Natural killer cell (primary cell): ENCODE results near the gene RPS6KL1. TPM values are rescaled to one million over a fixed set of nuclear protein-coding genes. Genes with fewer than 3 reads are reported as not detected.
A peak's percentile ranks its signal among the peaks of the same experiment; 100 is the strongest.

ENCODE experiments used
- ATAC-seq, 3 donors: fragments of 150-1000 bp in 2 of 3; fragments of 200-7000 bp in 1 of 3; cut with Tn5 transposase; 1 replicate in 1 of 3; 2 replicates in 2 of 3; pipeline ENCODE4 v1.10.0; 2021; ENCODE audit warnings: mild to moderate bottlenecking in 2 of 3, moderate library complexity in 2 of 3
- DNase-seq, 2 donors: peaks; one replicate each; pipeline versions ENCODE4 v3.0.0 to v3.0.0-alpha.2; 2013 to 2021; ENCODE audit warnings: mixed read lengths in 1 of 2
- H3K27ac ChIP-seq: one replicate; pipeline ENCODE4 v1.5.1; 2013; ENCODE audit warnings: mild to moderate bottlenecking, low read length
- H3K27me3 ChIP-seq: one replicate; pipeline ENCODE4 v1.6.1; 2013; ENCODE audit warnings: low read length; ENCODE audit not compliant: control insufficient read depth, insufficient read depth
- H3K36me3 ChIP-seq: one replicate; pipeline ENCODE4 v1.6.1; 2013; ENCODE audit warnings: low read length; ENCODE audit not compliant: control insufficient read depth, insufficient read depth
- H3K4me1 ChIP-seq: one replicate; pipeline ENCODE4 v1.6.1; 2013; ENCODE audit warnings: low read length; ENCODE audit not compliant: control insufficient read depth, insufficient read depth
- H3K4me3 ChIP-seq: one replicate; pipeline ENCODE4 v1.5.1; 2013; ENCODE audit warnings: low read length
- H3K9me3 ChIP-seq: one replicate; pipeline ENCODE4 v1.6.1; 2013; ENCODE audit warnings: low read length; ENCODE audit not compliant: control insufficient read depth, insufficient read depth
- H3K27ac Mint-ChIP-seq, 2 donors: one replicate each; pipeline ENCODE4 v1.8.0; 2022; ENCODE audit warnings: mild to moderate bottlenecking in 2 of 2, mixed read lengths in 2 of 2, moderate library complexity in 1 of 2
- H3K27me3 Mint-ChIP-seq, 2 donors: one replicate each; pipeline ENCODE4 v1.8.0; 2022; ENCODE audit warnings: low read depth in 2 of 2, mixed read lengths in 2 of 2
- H3K36me3 Mint-ChIP-seq: one replicate; pipeline ENCODE4 v1.8.0; 2022; ENCODE audit warnings: mixed read lengths
- H3K4me1 Mint-ChIP-seq, 2 donors: one replicate each; pipeline ENCODE4 v1.8.0; 2022; ENCODE audit warnings: mixed read lengths in 2 of 2
- H3K4me3 Mint-ChIP-seq: one replicate; pipeline ENCODE4 v1.8.0; 2022; ENCODE audit warnings: mild to moderate bottlenecking, moderate library complexity, mixed read lengths
- H3K9me3 Mint-ChIP-seq, 2 donors: one replicate each; pipeline ENCODE4 v1.8.0; 2022; ENCODE audit warnings: mixed read lengths in 2 of 2
- WGBS: methylation state at CpG from one replicate; pipeline ENCODE4 v1.1.7; 2013; ENCODE audit warnings: missing lambda C conversion rate; ENCODE audit not compliant: insufficient coverage; 5-methylcytosine and 5-hydroxymethylcytosine counted together
- intact Hi-C: fragments of 100-400 bp; cut with micrococcal nuclease; formaldehyde crosslinking; loops from one replicate; pipeline ENCODE4 v1.14.2; 2022
- total RNA-seq, 4 donors: library from RNA; stranded (reverse); fragments of 120-200 nt in 1 of 4; gene quantifications; one replicate each; pipeline versions ENCODE4 v1.2.3 to v1.2.4, GENCODE V29; 2013 to 2022
- TF ChIP-seq, protein P1 (sequence below): fragments of 200-600 bp; IDR thresholded peaks from one replicate; pipeline ENCODE4 v1.8.0; 2022; ENCODE audit warnings: antibody characterized with exemption

Gene RPS6KL1
- total RNA-seq, 3 donors from 2014 or later (not counting 1 experiment from before 2014, with no cell fraction given), result 1.9 to 7.9 (median 2.9) TPM

DNA sequence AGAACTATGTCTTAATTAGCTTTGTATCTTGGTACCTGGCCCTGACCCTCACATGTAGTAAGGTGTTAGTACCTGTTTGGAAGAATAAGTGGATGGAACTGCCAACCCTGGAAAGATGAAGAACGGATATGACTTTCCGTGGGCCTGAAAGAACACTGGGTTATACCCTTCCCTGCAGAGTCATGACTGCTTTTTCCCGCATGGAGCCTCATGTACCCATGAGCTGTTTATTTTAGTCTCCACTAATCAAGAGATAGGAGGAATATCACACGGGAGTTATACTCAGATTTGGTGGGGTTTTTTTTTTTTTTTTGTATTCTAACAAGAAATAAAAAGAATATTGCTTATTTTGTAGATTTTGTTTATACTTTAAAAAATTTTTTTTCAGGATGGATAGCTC is 25.4 kb downstream of the RPS6KL1 start:
- WGBS, result 98% methylated on average over 4 of the region's 4 CpGs
- Histone ChIP-seq H3K4me3 (no peak overlapping the region), H3K27me3 (no peaks in the 10 kb centered on the region), H3K9me3 (no peaks in the 10 kb centered on the region), H3K27ac (no peak overlapping the region), H3K4me1 (peaks cover 9% of the 10 kb centered on the region), H3K36me3 (peaks cover 96% of the 10 kb centered on the region)
- TF ChIP-seq, protein P1, sequence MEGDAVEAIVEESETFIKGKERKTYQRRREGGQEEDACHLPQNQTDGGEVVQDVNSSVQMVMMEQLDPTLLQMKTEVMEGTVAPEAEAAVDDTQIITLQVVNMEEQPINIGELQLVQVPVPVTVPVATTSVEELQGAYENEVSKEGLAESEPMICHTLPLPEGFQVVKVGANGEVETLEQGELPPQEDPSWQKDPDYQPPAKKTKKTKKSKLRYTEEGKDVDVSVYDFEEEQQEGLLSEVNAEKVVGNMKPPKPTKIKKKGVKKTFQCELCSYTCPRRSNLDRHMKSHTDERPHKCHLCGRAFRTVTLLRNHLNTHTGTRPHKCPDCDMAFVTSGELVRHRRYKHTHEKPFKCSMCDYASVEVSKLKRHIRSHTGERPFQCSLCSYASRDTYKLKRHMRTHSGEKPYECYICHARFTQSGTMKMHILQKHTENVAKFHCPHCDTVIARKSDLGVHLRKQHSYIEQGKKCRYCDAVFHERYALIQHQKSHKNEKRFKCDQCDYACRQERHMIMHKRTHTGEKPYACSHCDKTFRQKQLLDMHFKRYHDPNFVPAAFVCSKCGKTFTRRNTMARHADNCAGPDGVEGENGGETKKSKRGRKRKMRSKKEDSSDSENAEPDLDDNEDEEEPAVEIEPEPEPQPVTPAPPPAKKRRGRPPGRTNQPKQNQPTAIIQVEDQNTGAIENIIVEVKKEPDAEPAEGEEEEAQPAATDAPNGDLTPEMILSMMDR, result no peak
- ATAC-seq (no peak), DNase-seq (no peak)
- Mint-ChIP-seq H3K27me3 (no peaks in the 10 kb centered on the region), H3K36me3 (peaks cover 45% of the 10 kb centered on the region), H3K9me3 (no peaks in the 10 kb centered on the region), H3K4me3 (no peak overlapping the region), H3K27ac (no peak overlapping the region), H3K4me1 (peaks cover 0 to 5% of the 10 kb centered on the region in 2 donors)
- intact Hi-C loops, result no loop called here

DNA sequence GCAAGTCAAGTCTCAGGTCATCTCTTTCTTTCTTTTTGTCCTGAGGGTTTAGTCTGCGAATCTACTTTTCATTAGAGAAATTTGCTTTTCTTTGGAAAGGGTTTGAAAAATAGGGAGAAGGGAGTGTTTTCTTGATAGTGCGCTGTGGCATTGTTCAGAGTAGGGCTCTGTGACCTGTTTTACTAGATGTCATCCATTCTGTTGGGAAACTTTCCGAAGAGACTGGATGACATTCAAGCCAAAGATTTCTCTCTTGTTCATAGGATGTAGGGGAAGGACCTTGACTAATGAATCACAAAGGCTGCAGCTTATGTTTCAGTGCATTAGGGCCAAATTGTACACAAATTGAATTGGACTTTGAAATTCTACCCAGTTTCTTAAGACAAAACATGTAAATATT is 26.7 kb downstream of the RPS6KL1 start:
- Mint-ChIP-seq H3K4me3 (no peak overlapping the region), H3K36me3 (peaks cover 42% of the 10 kb centered on the region), H3K27me3 (no peaks in the 10 kb centered on the region), H3K4me1 (peaks cover 0 to 5% of the 10 kb centered on the region in 2 donors), H3K27ac (no peak overlapping the region), H3K9me3 (no peaks in the 10 kb centered on the region)
- Histone ChIP-seq H3K4me3 (no peak overlapping the region), H3K4me1 (peaks cover 9% of the 10 kb centered on the region), H3K9me3 (no peaks in the 10 kb centered on the region), H3K27ac (no peak overlapping the region), H3K36me3 (peaks cover 96% of the 10 kb centered on the region), H3K27me3 (no peaks in the 10 kb centered on the region)
- WGBS, result 100% methylated on average over 3 of the region's 3 CpGs
- intact Hi-C loops, result no loop called here
- no peak for DNase-seq
- TF ChIP-seq, protein P1, result no peak
- ATAC-seq, result no peak

DNA sequence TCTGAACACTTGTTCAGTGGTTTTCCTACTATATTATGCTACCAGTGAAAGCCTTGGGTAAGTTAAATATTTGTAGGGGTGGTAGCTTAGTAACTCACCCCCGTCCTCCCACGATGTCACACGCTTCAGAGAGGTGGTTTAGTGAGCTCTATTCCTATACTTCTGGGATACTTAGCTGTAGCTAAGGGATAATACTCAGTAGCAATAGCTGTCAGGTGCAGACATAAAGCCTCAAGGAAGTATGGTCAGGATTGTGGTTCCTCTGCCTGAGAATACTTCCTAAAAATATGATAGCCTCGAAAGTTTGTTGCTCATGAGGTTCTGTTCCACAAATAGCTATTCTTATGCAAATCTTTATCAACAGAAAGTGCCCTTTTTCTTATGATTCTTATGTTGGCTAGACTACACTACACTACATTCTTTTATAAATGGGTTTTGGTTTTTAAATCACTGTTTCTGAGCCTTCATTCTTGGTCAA is 29.4 kb downstream of the RPS6KL1 start:
- Mint-ChIP-seq H3K4me3 (no peak overlapping the region), H3K27me3 (no peaks in the 10 kb centered on the region), H3K27ac (peak overlapping the region; percentile 5 to 60), H3K36me3 (peaks cover 24% of the 10 kb centered on the region), H3K4me1 (peaks cover 0 to 9% of the 10 kb centered on the region in 2 donors), H3K9me3 (no peaks in the 10 kb centered on the region)
- intact Hi-C loops, result no loop called here
- no peak overlapping the region for H3K4me3 ChIP-seq
- H3K4me1 ChIP-seq, result peaks cover 9% of the 10 kb centered on the region
- no peak overlapping the region for H3K27ac ChIP-seq
- peaks cover 86% of the 10 kb centered on the region for H3K36me3 ChIP-seq
- H3K27me3 ChIP-seq, result no peaks in the 10 kb centered on the region
- 33% methylated on average over 1 of the region's 4 CpGs for WGBS
- ATAC-seq (no peak), DNase-seq (no peak)
- no peaks in the 10 kb centered on the region for H3K9me3 ChIP-seq
- TF ChIP-seq, protein P1, result no peak

DNA sequence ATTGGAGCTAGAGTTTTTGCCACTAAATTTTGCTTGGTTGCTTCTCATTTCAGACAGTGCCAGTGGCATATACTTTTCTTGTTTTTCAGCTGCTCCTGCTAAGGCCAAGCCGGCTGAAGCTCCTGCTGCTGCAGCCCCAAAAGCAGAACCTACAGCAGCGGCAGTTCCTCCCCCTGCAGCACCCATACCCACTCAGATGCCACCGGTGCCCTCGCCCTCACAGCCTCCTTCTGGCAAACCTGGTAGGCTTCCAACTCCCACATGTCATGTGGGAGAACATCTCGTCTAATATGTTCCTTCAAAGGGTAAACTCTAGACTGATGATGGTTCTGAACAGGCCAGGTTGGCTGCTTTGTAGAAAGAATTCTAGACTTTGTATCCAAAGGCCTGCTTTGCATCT is 30.3 kb downstream of the RPS6KL1 start:
- no peaks in the 10 kb centered on the region for H3K27me3 ChIP-seq
- WGBS, result 38% methylated on average over 5 of the region's 5 CpGs
- H3K36me3 ChIP-seq, result peaks cover 79% of the 10 kb centered on the region
- no peak for DNase-seq
- H3K27ac ChIP-seq, result no peak overlapping the region
- H3K4me1 Mint-ChIP-seq, result peaks cover 7 to 18% of the 10 kb centered on the region in 2 donors
- H3K4me3 Mint-ChIP-seq, result no peak overlapping the region
- peaks cover 13% of the 10 kb centered on the region for H3K4me1 ChIP-seq
- intact Hi-C loops, result no loop called here
- peaks cover 21% of the 10 kb centered on the region for H3K36me3 Mint-ChIP-seq
- TF ChIP-seq, protein P1, result no peak
- ATAC-seq, result no peak
- no peaks in the 10 kb centered on the region for H3K9me3 ChIP-seq
- H3K4me3 ChIP-seq, result no peak overlapping the region
- H3K9me3 Mint-ChIP-seq, result no peaks in the 10 kb centered on the region
- no peaks in the 10 kb centered on the region for H3K27me3 Mint-ChIP-seq
- H3K27ac Mint-ChIP-seq, result no peak overlapping the region
